SK-N-DZ (cell line): ENCODE data around the gene PDS5A.
"Not testable (repeated sequence)": the region's sequence is repeated elsewhere in the genome, so short reads cannot be mapped to it uniquely, and the experiment has no call there.

Source experiments
- DNase-seq: peaks from one replicate; pipeline ENCODE4 v3.0.0-alpha.2; 2015; ENCODE audit warnings: low spot score

Gene PDS5A

GRCh38 chr4:39961311-39961877 is 16.3 kb downstream of the PDS5A start:
- no peak for DNase-seq

GRCh38 chr4:39950861-39951481 is 26.7 kb downstream of the PDS5A start:
- DNase-seq = peak; percentile 20

GRCh38 chr4:39947963-39948362 is 29.7 kb downstream of the PDS5A start:
- DNase-seq = no peak

GRCh38 chr4:39947417-39947816 is 30.3 kb downstream of the PDS5A start:
- no peak for DNase-seq

- not testable (repeated sequence) for DNase-seq
Measured at GRCh38 chr4:39944245-39944644, 33.5 kb downstream of the PDS5A start.

- no peak for DNase-seq
Measured at GRCh38 chr4:39942507-39942906, 35.2 kb downstream of the PDS5A start.

GRCh38 chr4:39941682-39942217 is 36.0 kb downstream of the PDS5A start:
- no peak for DNase-seq

- no peak for DNase-seq
Measured at GRCh38 chr4:39937683-39938268, 39.9 kb downstream of the PDS5A start.

- no peak for DNase-seq
Measured at GRCh38 chr4:39936565-39937418, 40.9 kb downstream of the PDS5A start.

- no peak for DNase-seq
Measured at GRCh38 chr4:39933671-39934590, 43.8 kb downstream of the PDS5A start.

- no peak for DNase-seq
Measured at GRCh38 chr4:39932776-39933402, 44.8 kb downstream of the PDS5A start.

GRCh38 chr4:39931441-39931901 is 46.2 kb downstream of the PDS5A start:
- DNase-seq = no peak

- no peak for DNase-seq
Measured at GRCh38 chr4:39928538-39928937, 49.2 kb downstream of the PDS5A start.

GRCh38 chr4:39924014-39924413 is 53.7 kb downstream of the PDS5A start:
- no peak for DNase-seq

GRCh38 chr4:39922399-39922798 is 55.3 kb downstream of the PDS5A start:
- DNase-seq = no peak

GRCh38 chr4:39913471-39913870 is 64.2 kb downstream of the PDS5A start:
- DNase-seq = no peak

- no peak for DNase-seq
Measured at GRCh38 chr4:39910064-39910463, 67.6 kb downstream of the PDS5A start.

- DNase-seq = no peak
Measured at GRCh38 chr4:39908284-39908683, 69.4 kb downstream of the PDS5A start.

GRCh38 chr4:39905656-39906055 is 72.1 kb downstream of the PDS5A start:
- DNase-seq = no peak

GRCh38 chr4:39905019-39905418 is 72.7 kb downstream of the PDS5A start:
- DNase-seq = not testable (repeated sequence)
